Activated T-cell treated with anti-CD3 and anti-CD28 coated beads, Interleukin-2, amount 50 U/mL, for 48 hours (primary cell): ENCODE results near the gene ZIC5.

Source experiments
- DNase-seq, 2 experiments: peaks; one replicate each; pipeline ENCODE4 v3.0.0-alpha.2; 2020

Gene ZIC5

DNA sequence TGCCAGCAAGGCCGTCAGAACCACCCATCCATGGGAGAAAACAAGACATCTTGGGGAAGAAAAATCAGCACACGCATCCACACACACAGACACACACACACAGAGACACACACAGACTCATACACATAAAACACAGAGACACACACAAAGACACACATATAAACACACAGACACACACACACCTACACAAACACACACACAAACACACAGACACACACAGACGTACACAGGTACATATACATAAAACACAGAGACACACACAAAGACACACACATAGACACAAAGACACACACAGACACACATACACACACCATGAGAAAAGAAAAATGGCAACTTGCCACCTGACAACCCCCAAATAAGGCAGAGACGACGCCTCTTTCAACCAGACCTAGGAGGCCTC, 40.6 kb downstream of the ZIC5 start:
- no peak for DNase-seq

DNA sequence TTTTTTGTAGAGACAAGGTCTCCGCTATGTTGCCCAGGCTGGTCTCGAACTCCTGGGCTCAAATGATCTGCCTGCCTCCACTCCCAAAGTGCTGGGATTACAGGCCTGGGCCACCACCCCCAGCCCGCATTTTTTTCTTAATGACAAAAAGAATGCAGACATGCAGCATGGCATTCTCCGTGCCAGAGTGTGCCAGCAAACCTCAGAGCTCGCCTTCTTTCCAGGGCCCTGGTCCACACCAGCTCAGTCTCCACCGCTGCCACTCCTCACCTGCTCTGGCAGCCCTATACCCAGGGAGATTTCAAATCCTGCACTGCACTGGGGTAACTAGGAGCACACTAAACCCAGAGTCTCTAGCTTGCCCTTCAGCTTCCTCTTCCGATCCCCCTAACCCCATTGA, 41.7 kb downstream of the ZIC5 start:
- no peak for DNase-seq

DNA sequence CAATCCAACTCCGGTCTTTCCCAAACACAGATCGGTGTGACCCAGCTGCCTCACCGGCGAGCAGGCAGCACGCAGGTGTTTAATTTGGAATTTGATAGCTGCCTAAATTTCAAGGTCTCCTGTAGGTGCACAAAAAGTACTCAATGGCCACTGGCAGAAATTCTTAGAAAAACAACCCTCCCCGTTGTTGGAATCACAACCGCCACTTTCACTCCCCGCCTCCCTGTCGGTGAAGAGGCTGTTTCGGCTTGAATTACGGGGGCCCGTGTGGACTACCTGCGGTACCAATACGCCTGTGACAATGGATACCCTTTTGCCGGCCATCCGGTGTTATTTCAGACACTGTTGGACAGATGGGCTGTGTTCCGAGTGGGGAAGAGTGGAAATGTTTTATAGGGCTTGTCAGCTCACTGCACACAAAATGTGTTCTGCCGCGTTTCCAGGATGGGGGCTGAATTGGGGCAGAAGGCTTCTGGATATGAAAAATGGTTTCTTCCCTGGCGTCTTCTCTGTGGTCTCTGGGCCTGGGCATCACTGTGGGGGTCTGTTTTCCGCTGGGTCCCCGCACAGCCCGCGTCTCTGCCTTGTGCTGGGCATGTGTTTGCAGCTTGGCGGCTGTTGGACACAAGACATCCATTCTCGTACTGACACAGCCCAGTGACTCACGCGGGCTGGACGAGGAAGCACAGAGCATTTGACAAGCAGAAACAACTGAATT, 45.4 kb downstream of the ZIC5 start:
- DNase-seq: no peak

DNA sequence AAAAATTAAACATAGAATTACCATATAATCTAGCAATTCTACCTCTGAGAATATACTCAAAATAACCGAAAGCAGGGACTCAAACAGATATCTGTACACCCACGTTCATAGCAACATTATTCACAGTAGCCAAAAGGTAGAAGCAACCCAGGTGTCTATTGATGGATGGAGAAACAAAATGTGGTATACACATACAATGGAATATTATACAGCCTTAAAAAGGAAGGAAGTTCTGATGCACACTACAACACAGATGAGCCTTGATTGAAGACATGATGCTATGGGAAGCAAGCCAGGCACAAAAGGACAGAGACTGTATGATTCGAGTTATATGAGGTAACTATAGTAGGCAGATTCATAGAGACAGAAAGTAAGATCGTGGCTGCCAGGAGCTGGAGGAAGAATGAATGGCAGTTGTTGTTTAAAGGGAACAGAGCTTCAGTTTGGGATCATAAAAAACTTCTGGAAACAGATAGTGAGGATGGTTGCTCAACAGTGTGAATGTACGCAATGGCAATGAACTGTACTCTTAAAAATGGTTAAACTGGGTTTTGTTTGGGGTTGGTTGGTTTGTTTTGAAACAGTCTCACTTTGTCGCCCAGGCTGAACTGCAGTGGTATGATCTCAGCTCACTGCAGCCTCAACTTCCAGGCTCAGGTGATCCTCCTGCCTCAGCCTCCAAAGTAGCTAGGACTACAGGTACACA, 47.5 kb downstream of the ZIC5 start:
- no peak for DNase-seq

DNA sequence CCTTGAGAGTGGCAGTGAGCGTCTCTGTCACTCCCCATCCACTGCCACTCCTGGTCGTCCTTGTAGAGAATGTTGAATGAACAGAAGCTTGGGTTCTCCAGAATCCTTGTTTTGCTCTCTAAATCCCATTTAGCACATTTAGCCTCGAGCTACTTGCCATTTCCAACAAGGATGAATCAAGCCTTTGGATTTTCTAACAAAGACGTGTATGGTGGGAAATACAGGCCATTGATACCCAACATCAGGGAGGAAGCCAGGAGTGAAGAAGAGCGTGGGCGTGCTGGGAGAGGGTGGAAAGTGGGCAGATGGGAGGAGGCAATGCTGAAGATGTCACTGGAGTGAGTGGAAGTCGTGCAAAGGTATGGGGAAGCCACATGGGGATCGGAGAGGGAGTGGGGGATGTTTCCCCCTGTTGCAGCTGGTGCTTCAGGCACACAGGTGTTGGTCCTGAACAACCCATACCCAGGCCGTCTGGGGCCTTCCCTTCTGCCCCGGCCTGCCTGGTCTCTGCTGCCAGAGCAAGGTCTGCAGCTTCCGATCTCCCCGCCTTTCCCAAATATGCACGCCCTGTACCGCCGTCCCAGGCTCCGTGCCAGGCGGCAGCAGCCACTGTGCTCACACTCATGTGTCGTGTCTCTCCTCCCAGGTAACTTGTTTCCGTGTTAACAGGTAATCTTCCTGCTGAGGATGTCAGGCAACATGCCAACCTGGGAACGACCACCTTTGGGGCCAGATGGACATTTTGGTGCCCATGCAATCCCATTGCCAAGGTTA, 48.7 kb downstream of the ZIC5 start:
- DNase-seq: no peak

DNA sequence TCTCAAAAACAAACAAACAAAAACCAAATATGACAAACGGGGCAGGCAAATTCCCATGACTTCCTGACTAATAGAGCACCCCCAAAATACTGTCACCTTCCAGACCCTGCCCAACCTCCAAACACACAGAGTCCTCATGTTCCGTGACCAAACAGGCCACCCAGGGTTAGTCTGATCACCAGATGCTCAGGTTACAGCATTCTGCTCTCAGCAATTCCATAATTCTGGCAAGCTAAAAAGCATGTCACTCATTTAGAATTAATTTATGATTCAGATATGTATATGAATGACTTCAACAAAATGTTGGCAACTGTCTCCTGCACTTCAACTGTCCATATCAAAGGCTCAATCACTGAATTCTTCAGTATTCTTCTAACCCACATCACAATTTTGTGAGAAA, 52.4 kb downstream of the ZIC5 start:
- DNase-seq: no peak

DNA sequence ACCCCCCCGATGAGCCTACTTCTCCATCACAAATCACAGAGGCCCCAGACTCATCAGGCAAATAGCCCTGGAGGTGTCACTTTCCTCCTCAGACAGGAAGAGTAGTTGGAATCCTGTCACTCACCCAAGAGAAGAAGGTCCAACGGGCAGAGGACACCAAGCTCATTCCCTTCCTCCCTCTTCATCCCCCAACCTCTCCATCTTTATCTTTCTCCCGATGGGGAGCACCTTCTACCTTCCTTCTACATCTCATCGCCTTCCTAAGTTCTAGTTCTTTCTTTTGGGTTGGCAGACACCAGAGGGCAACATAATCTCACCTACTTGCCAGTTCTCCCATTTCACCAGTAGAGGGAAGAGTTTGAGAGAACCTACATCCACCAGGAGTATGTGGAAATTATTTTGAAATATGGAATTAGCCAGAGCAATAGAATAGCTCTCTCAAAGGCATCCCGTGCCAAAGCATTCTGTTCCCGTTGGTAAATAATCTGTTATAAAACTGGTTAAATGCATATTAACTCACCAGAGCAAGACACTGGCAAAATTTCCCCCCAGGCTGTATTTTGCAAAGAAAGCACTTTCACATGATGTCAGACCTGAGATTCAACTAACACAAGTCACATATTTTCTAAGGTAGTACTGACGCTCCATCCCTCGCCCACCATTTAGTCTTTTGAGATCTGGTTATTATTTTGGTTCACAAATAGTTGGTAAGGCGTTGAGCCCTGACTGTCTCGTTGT, 55.0 kb downstream of the ZIC5 start:
- DNase-seq: no peak

DNA sequence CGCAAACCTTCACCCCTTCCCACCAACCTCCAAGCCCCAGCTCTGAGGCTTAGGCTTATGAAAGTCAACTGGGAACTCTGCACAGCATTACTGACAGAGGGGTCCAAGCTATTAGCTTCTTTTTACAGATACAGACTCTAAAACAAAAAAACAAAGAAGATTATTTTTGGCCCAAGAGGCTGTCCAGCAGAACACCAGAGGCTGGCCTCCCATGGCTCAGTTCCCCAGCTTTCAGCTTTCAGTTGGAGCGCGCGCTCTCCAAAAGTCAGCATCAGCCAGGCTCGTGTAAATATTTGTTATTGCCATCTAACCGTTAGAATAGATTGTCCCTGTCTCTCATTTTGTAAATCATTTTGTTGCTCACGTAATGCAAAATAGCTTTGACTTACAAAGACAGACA, 58.4 kb downstream of the ZIC5 start:
- DNase-seq: no peak
